ENCODE measurements around the gene MAPK12.

MAPK12 gene

DNA sequence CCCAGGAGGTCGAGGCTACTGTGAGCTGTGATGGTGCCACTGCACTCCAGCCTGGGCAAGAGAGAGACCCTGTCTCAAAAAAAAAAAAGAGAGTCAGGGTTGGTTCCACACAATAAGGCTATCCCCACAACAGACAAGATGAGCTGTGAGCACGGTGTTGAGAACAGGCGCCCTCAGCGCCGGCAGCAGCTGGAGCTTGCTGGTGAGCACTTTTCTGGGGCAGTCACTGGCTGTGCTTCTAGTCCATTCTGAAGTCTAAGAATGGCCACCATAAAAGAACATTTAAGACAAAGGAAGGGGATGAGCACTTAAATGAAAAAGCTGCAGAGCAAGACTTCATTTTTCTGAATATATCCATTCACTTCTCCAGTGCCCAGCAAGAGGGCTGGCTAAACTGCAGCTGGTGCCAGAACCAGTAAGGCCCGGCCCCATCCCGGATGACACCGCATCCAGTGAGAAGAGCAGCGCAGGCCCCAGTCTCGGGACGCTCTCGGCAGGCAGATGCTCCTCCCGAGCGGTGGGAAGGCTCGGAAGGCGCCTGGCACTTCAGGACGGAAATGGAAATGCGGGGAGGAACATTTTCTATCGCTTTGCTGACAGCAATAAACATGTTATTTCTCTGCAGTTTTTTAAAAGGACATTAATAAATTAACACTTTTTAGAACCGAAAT, 28.9 kb downstream of the MAPK12 start:
- ATAC-seq (no peak), DNase-seq (no peak)

DNA sequence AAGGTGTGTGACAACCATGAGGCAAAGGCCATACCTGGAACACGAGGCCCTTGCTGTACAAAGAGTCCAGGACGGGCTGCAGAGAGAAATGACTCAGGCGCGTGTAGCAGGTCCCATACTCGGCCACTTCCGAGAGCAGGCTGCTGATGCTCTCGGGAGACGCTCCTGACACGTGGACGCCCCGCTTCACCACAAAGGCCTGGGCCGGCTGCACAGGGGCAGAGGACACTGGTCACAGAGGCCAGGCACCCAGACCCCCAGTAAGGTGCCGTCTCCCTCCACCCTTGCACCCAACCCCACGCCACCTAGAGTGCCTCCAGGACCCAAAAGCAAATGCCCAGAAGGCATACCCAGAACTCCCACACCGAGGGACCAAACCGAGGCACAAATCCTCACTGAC, 32.1 kb downstream of the MAPK12 start:
- ATAC-seq, result no peak
- no peak for DNase-seq

DNA sequence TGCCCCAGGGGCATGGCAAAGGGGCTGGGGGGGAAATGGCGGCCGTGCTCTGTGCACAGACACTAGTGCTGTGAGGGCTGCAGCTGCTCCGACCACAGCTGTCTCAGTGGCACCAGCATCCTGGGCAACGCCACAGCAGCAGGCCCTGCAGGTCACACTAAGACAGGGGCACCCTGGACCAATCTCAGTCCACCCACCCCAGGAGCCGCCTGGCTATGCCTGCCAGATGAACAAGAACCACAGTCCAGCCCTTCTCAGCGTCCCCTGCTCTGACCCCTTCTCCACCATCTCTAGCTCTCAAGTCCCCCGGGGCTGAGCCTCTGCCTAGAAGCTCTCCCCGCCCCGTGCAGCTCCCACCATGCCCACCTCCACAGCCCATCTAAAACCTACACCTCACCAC, 33.1 kb downstream of the MAPK12 start:
- ATAC-seq, result no peak
- no peak for DNase-seq

DNA sequence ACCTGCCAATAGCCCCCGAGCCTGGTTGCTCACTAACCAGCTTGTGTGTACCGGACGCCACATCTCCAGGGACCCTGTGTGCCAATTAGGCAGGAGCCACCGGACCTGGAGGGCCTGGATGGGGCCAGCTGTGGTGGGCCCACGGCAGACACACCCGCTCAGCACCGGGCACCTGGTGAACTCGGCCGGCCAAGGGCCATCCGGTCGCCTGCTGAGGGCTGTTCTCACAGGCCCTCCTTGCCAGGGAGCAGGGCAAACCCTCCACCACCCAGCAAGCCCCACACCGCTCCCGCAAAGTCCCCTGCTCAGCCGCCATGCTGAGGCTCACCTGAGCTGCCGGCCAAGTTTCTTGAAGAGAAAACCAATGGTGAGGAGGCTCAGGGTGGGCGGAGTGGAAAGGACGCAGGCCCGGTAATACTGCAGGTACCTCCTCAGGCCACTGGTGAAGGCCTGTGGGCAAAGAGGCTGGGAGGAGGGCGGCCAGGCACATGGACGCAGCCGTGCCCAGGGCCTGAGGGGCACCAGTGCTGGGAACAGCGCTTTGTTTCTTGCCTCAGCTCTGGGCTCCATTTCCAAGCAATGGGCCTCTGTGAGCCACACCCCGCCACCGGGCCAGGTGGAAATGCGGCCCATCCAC, 33.8 kb downstream of the MAPK12 start:
- ATAC-seq (no peak), DNase-seq (no peak)

DNA sequence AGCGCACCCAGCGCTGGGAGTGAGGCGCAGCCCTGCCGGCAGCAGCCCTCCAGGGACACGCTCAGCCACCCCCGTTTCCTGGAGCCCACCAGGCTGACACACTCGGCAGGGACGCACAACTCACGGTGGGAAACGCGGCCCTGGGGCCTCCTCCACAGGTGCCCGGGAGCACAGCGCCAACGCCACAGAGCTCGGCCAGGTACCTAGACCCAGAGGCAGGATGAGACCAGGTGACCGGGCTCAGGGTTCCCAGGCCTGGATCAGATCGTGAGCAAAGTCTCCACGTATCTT, 34.7 kb downstream of the MAPK12 start:
- no peak for ATAC-seq
- no peak for DNase-seq

DNA sequence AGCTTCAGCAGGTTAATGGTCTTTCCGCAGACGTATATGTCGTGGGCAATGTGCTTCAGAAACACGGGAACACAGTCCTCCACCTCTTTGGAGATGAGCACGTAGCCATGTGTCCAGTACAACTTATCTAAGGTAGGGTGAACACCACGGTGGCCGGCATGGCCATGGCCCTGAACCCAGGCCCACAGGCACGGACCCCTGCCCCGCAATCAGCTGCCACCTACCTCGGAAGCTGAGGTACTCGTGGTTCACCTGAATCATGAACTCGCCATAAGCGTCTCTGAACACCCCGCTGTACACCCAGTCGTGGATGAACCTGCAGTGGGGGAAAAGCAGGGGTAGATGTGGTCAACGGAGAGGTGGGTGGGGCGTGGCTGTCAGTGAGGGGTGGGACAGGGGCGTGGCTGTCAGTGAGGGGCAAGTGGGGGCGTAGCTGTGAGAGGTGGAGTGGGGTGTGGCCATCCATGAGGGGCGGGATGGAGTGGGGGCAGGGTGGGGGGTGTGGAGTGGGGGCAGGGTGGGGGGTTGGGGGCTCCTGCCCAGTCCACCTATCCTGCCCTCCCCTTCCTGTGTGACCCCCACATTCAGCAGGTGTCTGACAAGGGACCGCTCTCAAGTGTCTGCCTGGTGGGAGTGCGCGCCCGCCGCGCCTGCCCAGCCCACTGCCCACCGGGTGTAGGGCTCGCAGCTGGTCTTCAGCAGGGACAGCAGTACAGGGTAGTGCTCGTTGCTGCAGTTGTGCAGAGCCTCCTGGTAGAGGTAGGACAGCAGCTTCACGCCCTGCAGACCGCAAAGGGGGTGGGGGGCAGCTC, 35.2 kb downstream of the MAPK12 start:
- ATAC-seq, result no peak
- DNase-seq, result no peak

DNA sequence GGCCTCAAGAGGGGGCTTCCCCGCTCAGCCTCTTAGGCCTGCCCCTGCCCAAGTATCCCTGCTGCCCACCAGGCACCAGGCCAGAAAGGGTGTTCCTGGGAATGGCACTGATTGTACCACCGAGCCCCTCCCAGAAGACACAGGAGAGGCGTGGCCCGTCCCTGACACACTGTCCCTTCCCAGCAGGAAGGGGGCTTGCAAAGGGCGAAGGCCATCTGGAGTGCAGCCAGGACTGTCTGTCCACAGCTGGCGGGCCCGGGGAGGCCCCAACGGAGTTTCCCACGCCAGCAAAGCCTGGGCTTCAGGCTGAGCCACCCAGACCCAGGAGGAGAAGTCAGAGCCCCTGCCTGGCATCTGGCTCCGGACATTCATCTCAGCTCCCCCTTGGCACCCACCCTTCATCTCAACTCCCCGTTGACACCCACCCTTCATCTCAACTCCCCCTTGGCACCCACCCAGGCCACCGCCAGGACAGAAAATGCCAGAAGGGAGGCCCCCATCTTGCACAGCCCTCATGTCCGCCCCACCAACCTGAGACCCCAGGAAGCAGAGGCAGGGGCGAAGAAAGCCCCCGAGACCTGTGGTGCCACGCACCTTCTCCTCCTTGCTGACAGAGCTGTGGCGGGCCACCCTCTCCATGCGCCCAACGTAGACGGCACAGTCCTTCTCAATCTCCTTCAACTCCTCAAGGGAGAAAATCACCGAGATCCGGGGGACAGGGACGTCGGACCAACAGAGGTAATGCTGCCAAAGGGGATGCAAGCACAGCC, 36.1 kb downstream of the MAPK12 start:
- no peak for ATAC-seq

DNA sequence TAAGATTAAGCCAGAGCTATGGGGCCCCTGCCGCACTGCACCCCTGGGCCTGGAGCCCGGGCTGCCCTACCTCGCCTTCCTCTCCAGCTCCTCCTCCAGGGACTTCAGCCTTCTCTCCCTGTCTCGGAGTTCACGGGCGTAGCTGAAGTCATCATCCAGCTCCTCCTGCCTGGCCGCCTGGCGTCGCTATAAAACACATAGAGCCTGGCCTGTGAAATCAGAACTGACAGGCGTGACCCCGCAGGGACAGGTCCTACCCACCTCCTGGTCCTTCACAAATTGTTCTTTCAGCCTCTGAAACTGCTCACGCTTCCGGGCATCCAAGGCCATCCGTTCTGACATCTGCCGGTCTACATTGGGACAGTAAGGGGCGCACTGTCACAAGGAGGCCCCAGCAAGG, 37.4 kb downstream of the MAPK12 start:
- no peak for ATAC-seq
- DNase-seq, result no peak

More for the DNA sequence above, 36.1 kb downstream of the MAPK12 start:
- DNase-seq, result no peak

DNA sequence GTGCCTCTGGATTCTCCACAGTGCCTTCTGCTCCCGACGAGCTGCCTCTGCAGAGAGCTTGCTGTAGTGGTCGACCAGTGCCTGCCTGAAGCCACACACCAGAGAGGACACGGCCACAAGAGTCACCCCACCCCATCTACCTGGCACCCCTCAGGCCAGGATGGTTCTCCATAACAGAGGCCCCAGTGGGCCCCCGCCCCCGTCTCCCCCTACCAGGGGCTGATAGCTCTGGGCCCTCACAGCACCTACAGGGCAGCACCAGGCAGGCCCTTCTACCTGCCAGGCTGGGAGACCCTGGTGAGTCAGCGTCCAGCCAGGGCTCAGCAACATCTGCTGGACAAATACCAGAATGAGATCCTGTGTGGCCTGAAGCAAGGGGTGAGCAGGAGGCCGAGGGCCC, 39.0 kb downstream of the MAPK12 start:
- no peak for ATAC-seq
- DNase-seq, result no peak

DNA sequence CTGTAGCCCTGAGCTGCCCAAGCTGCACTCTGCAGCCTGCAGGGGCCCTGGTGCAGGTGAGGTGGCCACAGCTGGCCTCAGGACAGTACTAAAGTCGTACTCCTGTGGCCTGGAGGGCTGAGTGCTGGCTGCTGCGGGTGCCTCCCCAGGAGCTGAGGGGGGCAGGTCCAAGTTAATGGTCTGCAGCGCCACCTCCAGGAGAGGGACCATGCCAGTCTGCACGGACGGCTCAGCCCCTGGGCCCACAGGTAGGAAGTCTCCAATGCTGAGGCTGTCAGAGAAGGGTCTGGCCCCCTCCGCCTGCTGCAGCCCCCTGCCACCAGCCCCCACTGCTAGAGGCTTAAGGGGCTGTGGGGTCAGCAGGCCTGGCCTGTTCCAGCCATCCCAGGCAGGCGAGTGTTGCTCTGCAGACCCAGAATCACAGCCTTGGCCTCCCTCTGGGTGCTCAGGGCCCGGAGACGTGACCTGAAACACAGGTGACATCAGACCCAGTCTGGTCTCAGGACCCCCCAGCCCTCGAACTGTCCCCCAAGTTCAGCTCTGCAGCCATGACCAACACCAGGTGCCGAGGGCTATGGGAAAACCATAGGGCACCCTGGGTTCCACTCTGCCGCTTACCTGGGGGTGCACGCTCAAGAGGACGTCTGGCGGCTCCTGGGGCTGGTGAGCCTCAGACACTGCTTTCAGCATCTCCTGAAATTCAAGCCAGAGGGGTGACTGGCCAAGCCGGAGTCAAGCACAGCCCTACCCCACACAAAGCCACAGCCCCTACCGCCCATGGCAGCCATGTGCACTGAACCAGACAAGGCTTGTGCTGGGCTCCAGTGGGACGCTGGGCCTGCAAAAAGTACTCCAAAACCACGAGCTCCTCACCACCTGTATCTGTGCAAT, 39.8 kb downstream of the MAPK12 start:
- DNase-seq (no peak), ATAC-seq (no peak)

DNA sequence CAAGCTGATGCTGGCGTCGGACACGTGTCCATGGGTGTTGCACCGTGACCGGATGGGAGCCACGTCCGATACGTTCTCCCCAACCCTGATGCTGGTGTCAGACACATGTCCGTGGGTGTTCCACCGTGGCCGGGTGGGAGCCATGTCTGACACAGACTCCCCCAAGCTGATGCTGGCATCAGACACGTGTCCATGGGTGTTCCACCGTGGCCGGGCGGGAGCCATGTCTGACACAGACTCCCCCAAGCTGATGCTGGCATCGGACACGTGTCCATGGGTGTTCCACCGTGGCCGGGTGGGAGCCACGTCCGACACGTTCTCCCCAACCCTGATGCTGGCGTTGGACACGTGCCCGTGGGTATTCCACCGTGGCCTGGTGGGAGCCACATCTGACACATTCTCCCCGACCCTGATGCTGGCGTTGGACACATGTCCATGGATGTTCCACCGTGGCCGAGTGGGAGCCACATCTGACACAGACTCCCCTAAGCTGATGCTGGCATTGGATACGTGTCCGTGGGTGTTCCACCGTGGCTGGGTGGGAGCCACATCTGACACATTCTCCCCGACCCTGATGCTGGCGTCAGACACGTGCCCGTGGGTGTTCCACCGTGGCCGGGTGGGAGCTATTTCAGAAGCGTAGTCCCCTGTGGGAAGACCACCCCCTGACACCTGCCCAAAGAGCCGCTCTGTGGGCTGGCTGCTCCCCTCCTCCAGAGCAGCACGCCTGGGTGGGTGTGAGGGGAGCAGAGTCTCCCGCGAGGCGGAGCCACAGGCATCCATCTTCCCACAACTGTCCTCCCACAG, 40.7 kb downstream of the MAPK12 start:
- DNase-seq (no peak), ATAC-seq (no peak)

DNA sequence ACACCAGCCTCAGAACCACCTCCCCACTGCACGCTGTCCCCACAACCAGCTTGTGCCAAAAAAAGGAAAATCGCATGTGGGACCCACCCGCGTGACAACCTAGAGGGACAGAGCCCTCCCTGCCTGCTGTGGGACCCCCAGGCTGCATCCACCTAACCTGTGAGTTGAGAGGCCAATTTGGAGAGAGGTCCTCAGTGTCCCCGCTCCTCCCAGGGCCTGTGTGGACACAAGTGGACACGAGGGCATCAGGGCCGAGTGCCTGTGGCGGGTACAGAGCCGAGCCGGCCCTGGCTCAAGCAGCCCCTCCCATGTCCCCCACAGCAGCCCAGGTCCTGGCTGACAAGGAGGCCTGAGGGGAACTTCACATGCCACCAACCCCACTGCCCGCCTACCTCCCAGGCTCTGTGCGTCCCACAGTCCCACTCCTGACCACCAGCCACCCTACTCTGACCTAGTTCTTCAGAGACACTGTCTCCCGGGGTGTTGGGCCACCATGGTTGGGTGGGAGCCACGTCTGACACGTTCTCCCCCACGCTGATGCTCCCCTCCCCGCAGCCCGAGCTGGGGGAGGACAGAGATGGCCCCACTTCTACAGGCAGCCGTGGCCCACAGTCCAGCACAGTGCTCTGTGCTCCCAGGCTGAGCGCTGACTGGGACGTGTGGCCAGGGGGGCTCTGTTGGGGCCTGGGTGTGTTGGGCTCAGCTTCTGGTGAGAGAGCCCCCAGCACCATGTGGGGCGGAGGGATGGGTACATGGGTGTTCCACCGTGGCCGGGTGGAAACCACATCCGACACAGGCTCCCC, 41.5 kb downstream of the MAPK12 start:
- DNase-seq (no peak), ATAC-seq (no peak)

DNA sequence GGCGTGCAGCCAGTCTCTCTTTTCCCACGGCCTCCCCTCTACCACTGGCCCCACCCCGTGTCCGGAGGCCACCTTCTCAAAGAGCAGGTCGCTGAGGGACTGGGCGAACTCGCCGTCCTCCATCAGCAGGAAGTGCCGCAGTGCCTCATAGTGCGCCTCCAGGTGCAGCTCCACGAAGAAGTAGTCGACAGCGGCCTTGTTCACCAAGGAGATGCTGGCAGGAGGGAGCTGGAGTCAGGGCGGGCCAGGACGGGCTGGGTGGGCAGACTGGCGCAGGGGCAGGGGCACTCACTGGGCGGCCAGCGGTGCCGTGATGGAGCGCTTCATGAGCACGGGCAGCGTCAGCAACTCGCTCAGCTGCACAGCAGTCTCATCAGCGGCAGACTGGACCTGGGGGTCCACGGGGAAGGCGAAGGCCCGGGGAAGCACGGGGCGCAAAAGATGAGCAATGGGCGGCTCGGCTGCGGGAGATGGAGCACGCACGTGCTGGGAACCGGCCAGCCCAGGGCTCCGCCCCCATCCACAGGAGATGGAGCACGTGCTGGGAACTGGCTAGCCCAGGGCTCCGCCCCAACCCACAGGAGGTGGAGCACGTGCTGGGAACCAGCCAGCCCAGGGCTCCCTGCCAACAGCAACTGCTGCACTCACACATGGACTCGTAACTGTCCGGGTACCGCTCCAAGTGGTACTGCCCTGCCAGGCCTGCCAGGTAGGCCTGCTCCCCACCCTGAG, 42.3 kb downstream of the MAPK12 start:
- ATAC-seq, result peak; percentile 11
- no peak for DNase-seq

DNA sequence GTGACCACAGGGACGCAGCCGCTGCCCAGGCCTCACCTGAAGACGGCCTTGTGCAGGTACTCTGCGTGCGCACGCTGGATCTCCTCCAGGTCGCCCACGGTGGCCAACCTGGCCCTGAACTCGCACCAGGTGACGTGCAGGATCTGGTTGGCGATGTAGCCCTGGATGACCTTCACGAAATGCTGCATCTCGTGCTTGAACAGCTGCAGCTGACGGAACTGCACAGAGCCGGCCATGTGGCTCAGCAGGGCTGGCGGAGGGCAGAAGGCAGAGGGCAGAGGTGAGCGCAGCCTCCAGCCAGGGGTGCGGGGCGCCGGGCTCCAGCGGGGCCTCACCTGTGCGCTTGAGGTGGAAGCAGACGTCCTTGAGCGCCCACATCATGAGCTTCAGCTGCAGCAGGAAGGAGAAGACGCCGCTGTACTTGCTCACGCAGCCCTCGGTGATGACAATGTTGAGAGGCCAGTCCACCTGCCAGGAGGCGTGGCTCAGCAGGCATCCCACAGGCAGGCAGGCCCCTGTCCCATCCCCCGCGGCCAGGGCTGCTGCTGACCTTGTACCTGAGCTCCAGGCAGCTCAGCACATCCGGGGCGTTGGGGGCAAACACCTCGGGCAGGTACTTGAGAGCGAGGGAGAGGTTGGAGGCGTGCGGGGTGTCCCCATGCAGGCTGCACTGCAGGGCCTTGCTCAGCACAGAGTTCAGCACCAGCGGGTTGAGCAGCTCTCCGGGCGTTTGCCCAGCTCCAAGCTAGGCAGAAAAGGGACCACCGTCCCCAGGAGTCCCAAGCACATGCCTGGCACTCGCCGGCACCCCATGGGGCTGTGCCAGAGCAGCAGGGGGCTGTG, 43.1 kb downstream of the MAPK12 start:
- ATAC-seq, result no peak
- DNase-seq, result no peak

DNA sequence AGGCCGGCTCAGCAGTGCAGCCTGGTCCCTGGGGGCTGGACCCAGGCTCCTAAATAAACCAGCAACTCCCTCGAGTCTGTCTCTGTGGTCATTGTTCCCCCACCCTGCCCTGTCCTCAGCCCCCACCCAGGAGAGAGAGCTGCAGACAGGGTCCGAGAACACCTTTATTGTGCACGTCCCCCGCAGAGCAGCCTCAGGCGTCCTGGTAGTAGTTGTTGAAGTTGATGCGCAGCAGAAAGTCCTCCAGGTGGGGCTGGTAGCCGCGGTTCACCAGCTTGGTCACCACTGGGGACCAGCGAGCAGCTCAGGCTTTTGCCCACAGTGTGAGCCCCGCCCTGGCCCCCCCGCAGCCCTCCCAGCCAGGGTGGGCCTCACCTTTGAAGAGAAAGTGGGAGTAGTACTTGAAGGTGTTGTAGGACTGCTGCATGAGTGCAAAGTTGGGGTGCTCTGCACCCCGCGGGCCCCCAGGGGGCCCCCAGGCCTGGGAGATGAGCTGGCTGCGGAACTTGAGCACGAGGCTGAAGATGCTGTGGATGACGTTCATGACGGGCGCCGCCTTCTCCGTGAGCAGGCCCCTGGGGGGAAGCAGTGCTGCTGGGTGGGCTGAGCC, 43.8 kb downstream of the MAPK12 start:
- ATAC-seq (no peak), DNase-seq (no peak)

DNA sequence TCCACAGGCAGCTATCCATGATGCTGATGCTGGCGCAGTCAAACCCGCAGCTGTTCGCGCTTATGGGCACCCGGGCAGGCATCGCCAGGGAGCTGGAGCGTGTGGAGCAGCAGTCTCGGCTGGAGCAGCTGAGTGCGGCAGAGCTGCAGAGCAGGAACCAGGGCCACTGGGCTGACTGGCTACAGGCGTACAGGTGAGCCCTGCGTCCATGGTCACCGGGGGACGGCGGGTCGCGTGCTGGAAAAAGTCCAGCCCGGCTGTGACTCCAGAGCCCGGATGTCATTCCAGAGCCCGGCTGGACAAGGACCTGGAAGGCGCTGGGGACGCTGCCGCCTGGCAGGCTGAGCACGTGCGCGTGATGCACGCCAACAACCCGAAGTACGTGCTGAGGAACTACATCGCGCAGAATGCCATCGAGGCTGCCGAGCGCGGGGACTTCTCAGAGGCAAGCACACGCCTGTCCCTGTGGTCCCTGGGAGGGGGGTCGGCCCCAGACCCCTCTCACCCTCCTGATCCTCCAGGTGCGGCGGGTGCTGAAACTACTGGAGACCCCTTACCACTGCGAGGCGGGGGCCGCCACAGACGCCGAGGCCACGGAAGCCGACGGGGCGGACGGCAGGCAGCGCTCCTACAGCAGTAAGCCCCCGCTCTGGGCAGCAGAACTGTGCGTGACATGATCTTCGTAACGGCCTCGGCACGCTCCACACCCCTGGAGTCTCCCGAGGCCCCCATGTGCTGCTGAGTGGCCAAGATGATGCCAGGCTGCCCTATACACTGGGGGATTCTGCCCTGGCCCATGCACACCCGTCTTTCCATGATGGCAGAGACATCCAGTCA, 44.6 kb downstream of the MAPK12 start:
- DNase-seq (no peak), ATAC-seq (no peak)

DNA sequence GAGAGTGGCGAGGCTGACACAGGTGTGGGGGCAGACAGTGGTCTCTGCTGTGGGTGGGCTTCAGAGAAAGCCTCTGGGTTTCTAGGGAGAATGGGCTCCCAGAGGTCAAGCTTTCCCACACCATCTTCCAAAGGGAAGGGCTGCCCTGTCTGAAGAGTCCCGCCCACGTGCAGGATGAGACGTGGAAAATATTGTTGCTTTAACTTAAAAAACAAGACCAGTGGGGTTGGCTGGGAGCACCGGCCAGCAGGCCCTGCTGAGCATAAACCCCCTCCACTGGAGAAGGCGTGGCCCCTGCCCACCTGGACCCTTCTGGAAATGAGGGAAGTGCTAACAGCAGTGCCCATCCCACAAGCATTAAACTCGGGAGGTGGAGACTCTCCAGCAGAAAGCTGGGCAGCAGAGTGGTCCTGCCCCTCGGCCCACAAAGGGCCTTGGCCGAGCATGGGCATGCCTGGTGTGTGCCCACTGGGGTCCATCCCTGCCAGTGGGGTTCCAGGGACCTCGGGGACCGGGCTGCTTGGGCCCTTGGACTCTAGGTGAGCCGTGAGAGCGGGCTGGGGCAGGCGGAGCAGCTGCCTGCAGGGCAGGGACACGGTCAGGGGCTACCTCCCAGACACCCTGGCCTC, 45.3 kb downstream of the MAPK12 start:
- ATAC-seq (no peak), DNase-seq (no peak)

All from stimulated activated naive CD8-positive, alpha-beta T cell treated with anti-CD3 and anti-CD28 coated beads, Interleukin-15, Interleukin-2, amounts not matched to agents 100 U/mL and 50 U/mL, for 24 hours (primary cell).